Epithelial cell of esophagus (primary cell): ENCODE results near the gene UBASH3A.

Experiments used
- DNase-seq: peaks from one replicate; pipeline ENCODE4 v3.0.0; 2010; ENCODE audit warnings: low read depth
- H3K4me3 ChIP-seq: 2 replicates; pipeline ENCODE4 v1.5.1; 2011; ENCODE audit warnings: mild to moderate bottlenecking, low read length, control low read depth
- CTCF ChIP-seq: IDR thresholded peaks from 2 replicates; pipeline ENCODE4 v1.5.1; 2011; ENCODE audit warnings: low read depth, mild to moderate bottlenecking, low read length, control low read depth, inconsistent platforms; ENCODE audit not compliant: insufficient read depth; ENCODE audit errors: missing control alignments

Gene UBASH3A

GRCh38 chr21:42374457-42374856 is 29.2 kb upstream of the UBASH3A start:
- no peak for TF ChIP-seq CTCF
- H3K4me3 ChIP-seq = no peak overlapping the region
- DNase-seq = no peak

- no peak for DNase-seq
- no peak for TF ChIP-seq CTCF
- no peak overlapping the region for H3K4me3 ChIP-seq
These were observed 28.7 kb upstream of the UBASH3A start for GRCh38 chr21:42374864-42375499.

GRCh38 chr21:42375506-42375905 is 28.2 kb upstream of the UBASH3A start:
- H3K4me3 ChIP-seq = no peak overlapping the region
- no peak for DNase-seq
- TF ChIP-seq CTCF = no peak

- H3K4me3 ChIP-seq = no peak overlapping the region
- TF ChIP-seq CTCF = no peak
- no peak for DNase-seq
These were observed 27.8 kb upstream of the UBASH3A start for GRCh38 chr21:42375966-42376337.

- no peak for TF ChIP-seq CTCF
- DNase-seq = no peak
- H3K4me3 ChIP-seq = no peak overlapping the region
These were observed 27.2 kb upstream of the UBASH3A start for GRCh38 chr21:42376338-42376982.

GRCh38 chr21:42377211-42377950 is 26.3 kb upstream of the UBASH3A start:
- TF ChIP-seq CTCF = no peak
- no peak for DNase-seq

GRCh38 chr21:42377951-42378340 is 25.8 kb upstream of the UBASH3A start:
- TF ChIP-seq CTCF = no peak
- DNase-seq = no peak
- no peak overlapping the region for H3K4me3 ChIP-seq

More at GRCh38 chr21:42377211-42377950, 26.3 kb upstream of the UBASH3A start:
- no peak overlapping the region for H3K4me3 ChIP-seq
